HTR-8/SVneo (cell line): ENCODE data around the gene KRTAP1-4.
"Not testable (repeated sequence)": the region's sequence is repeated elsewhere in the genome, so short reads cannot be mapped to it uniquely, and the experiment has no call there.

Source experiments
- DNase-seq: peaks from one replicate; pipeline ENCODE4 v3.0.0; 2011; ENCODE audit warnings: low spot score, mixed read lengths; ENCODE audit not compliant: insufficient read length
- FAIRE-seq: peaks from 2 replicates; lab custom pipeline; 2011; peaks lifted over from hg19 to GRCh38; lab: Jason Lieb, UNC

Gene KRTAP1-4

DNA sequence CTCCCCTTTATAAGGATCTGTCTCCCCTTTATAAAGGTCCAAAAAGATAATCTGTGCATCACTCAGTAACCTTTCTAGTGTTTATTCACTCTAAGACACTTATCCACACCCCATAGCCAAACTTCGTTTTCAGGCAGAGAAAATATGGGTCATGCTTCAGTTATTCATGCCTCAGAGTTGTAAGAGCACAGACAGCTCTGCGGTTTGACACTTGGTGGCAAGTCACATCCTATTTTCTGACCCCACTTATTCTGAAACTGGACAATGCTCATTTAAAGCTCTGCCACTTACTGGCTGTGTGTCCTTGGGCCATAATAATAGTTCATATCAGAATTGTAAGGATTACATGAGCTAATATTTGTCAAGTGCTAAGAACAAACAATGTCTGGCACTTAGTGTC is 19.1 kb upstream of the KRTAP1-4 start:
- peak; percentile 53 for DNase-seq
- peak; percentile 84 for FAIRE-seq

- DNase-seq (peak; percentile 62), FAIRE-seq (peak; percentile 68)
Measured at GRCh38 chr17:41048441-41048840, 18.4 kb upstream of the KRTAP1-4 start.

DNA sequence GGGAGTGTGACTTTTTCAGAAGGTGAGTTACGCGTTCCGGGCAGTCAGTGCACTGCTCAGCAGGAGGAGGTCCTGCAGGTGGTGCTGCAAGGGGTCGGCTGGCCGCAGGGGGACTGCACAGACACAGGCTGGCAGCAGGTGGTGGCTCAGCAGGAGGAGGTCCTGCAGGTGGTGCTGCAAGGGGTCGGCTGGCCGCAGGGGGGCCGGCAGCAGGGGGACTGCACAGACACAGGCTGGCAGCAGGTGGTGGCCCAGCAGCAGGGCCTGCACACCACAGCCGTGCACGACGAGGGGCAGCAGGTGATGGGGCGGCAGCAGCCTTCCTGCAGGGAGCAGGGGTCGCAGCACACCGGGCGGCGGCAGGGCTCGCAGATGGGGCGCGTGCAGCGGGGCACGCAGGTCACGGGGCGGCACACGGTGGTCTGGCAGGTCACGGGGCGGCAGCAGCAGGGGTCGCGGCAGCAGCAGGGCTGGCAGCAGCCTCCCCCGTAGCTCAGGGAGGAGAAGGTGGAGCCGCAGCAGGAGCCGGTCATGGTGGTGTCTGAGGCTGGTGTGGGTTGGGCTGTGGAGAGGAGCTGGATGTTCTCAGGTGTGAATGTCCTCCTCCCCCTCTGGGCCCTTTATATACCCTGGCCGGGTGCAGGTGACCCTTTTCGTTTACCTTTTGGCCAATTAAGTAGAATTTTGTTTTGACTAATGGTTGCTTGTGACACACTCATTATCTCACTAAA is 16.9 kb upstream of the KRTAP1-4 start, which contains the start of gene KRTAP2-1:
Gene KRTAP2-1 (minus strand): TSS at position 582 of the 731 bp plus-strand sequence. CDS start 49 bp downstream, at position 533.
- DNase-seq, FAIRE-seq: not testable (repeated sequence)

DNA sequence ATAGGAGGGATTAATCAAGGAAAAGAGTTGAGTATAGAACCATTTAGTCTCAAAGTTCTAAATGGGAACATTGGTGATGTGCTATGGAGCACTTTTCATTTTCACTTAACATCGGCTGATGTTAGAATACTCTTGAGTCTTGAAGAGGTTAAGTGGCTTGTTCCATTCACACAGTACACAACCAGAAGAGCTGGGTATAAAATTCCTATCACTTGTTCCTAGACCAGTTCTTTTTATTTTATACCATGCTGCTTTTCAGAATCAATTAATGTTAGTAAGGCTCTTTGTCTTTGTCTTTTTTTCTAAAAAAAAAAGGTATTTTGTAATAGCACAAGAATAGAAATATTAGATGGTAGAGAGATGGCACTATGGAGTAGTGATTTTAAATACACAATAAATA is 13.0 kb upstream of the KRTAP1-4 start:
- no peak for FAIRE-seq
- DNase-seq = no peak

DNA sequence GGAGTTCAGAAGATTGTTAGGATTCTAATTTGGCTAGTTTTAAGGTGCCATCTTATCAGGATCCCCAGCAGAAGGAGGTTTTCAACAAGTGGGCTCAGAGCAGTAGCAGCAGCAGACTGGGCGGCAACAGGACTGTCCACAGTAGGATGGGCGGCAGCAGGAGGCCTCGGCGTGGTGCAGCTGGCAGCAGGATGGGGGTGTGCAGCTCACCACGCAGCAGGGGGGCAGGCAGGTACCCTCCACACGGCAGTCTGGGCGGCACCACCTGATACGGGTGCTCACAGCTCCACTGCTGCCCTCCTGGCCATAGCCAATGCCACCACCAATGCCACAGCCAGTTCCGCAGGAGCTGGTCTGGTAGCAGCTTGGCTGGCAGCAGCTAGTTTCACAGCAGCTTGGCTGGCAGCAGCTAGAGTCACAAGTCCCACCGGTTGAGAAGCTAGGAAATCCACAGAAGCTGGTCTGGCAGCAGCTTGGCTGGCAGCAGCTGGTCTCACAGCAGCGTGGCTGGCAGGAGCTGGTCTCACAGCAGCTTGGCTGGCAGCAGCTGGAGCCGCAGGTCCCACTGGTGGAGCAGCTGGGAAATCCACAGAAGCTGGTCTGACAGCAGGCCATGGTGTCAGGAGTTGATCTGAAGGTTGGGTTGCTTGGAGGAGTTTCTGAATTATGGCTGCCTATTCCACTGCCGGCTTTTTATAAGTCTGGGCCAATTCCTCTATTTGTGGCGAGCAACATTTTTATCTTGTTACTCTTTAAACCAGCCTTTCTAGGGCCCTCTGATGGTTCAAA is 11.0 kb upstream of the KRTAP1-4 start, which contains the start of gene KRTAP1-1:
Gene KRTAP1-1 (minus strand): TSS at position 668 of the 789 bp plus-strand sequence. CDS start 53 bp downstream, at position 615.
- peak; percentile 96 for FAIRE-seq
- not testable (repeated sequence) for DNase-seq

DNA sequence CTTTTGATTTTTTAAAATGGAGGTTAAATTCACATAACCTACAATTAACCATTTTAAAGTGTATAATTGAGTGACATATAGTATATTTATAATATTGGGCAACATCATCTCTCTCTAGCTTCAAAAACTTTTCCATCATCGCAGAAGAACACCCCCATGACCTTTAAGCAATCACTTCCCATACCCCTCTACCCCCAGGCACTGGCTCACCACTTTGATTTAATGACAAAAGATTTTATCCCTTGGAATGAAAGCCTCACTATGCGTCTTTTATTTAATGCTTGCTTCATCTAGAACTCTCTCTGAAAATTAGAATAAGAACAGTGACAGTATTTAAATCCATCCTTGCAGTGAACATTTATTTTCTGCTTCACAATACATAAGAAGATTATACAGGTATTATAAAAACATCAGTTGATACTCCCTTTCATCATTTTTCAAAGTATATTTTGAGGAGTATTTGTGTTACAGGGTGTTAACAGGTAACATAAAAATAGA is 7.9 kb upstream of the KRTAP1-4 start:
- no peak for DNase-seq
- FAIRE-seq = no peak

- peak; percentile 91 for FAIRE-seq
- DNase-seq = not testable (repeated sequence)
Measured at GRCh38 chr17:41034346-41034935, 4.4 kb upstream of the KRTAP1-4 start, which contains the start of gene KRTAP1-3. KRTAP1-3 (minus strand) TSS chr17:41034874; CDS start chr17:41034821, 53 bp downstream.

DNA sequence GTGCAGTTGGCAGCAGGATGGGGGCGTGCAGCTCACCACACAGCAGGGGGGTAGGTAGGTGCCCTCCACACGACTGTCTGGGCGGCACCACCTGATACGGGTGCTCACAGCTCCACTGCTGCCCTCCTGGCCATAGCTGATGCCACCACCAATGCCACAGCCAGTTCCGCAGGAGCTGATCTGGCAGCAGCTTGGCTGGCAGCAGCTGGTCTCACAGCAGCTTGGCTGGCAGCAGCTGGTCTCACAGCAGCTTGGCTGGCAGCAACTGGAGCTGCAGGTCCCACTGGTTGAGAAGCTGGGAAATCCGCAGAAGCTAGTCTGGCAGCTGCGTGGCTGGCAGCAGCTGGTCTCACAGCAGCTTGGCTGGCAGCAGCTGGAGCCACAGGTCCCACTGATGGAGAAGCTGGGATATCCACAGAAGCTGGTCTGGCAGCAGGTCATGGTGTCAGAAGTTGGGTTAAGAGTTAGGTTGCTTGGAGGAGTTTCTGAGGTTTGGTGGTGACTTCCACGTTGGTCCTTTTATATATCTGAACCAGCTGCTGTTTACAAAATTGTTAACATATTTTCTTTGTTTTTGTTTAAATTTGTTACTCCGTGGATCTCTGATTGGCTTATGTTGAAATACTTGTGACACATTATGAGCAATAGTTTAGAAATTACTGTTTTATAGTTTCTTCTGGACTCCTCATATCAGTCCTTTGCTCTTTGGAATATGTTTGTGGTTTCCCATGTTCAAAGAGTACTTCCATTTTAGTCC is 3.1 kb downstream of the KRTAP1-4 start, which contains the start of gene KRTAP1-5:
Gene KRTAP1-5 (minus strand): TSS at position 494 of the 757 bp plus-strand sequence. CDS start 53 bp downstream, at position 441.
- DNase-seq (no peak), FAIRE-seq (peak; percentile 62)

DNA sequence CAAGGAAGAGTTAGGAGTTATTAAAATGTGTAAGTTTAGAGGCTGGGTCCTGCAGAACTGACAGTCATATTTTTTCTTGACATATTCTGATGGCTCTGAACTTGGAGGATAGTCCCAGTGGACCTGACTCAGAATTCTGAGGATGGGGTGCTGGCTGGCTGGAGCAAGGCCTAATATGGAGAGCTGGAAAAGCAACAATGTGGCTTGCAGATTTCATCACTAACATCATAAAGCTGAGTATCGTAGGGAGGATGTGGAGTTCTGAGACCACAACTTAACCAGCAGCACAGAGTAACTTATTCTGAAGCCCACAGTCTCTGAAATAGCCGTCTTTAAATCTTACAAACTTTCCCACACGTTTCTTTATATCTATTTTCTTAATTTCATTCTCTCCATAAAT is 5.3 kb downstream of the KRTAP1-4 start:
- FAIRE-seq (no peak), DNase-seq (no peak)

GRCh38 chr17:41020336-41020735 is 9.7 kb downstream of the KRTAP1-4 start:
- FAIRE-seq = peak; percentile 67
- DNase-seq = no peak

DNA sequence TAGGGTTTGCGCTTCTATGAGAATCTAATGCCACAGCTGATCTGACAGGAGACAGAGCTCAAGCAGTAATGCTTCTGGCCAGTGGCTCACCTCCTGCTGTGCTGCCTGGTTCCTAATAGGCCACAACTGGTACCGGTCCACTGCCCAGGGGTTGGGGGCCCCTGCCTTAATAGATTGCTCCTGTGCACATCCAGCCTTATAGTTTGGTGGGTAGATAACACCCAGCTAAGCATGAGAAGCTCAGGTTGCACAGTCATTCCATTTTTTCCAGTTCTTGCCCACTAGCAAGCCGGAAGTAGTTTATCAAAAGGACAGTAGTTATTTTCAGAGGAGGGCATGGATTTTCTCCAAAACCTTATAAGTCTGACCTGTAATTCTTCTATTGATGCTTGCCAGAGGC is 10.6 kb downstream of the KRTAP1-4 start:
- no peak for FAIRE-seq
- no peak for DNase-seq

GRCh38 chr17:41018541-41018940 is 11.5 kb downstream of the KRTAP1-4 start:
- DNase-seq (no peak), FAIRE-seq (no peak)

DNA sequence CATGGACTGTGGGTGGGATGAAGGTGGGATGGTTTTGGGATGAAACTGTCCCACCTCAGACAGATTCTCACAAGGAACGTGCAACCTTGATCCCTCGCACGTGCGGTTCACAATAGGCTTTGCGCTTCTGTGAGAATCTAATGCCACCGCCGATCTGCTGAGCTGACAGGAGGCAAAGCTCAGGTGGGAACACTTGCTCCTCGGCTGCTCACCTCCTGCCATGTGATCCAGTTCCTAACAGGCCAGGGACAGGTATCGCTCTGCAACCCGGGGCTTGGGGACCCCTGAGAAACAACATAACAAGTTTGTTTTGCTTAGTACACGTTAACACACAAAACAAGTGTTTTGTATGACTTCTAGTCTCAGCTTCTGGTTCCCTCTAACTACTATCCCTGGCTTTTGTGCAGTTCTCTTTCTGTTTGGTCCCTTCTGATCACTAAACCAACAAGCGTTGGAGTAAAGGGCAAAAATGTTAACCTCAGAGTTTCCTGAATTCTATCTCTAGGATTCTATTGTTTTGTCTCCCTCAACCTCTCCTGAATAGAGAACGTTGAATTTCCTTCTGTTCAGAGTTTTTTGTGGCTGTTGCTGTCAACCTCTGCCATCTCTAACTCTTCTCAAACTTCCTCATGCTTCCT is 13.3 kb downstream of the KRTAP1-4 start:
- peak; percentile 58 for FAIRE-seq
- no peak for DNase-seq

DNA sequence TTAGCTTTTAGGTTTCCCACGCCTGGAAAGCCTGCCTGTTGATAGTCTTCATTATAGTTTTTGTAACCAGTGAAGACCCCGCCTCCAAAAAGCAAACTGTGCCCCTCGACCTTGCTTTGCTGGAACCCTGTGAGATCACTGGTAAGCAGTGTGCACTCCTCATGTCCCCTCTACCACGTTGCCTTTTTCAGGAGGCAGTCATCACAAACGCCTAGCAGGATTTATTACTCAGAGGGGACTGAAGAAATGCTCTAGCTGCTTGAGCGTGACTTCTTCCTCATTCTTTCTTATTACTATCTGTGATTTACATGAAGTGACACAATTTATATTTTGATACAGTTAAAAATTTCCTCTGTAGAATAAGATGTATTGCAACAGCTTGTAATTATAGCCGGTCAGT is 14.5 kb downstream of the KRTAP1-4 start:
- FAIRE-seq = peak; percentile 16
- no peak for DNase-seq

DNA sequence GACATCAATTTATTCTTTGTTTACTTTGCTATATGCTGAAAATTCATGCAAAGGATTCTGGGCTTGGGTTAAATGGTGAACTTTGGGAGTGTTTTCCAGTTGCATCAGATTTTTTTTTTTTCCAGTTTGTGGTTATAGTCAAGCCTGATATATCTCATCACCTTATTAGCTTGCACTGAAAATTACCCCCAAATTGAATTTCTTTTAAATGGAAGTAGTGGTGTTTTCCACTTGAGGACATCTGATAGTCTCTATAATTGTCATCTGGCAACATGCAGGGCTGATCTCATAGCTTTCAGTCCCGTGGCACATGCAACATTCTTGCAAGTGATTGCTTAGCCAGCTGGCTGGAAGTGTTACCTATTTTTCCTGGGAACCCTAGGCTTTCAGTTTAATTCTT is 16.4 kb downstream of the KRTAP1-4 start:
- FAIRE-seq (peak; percentile 9), DNase-seq (no peak)

GRCh38 chr17:41013181-41013580 is 16.8 kb downstream of the KRTAP1-4 start:
- FAIRE-seq (peak; percentile 93), DNase-seq (no peak)

- FAIRE-seq (no peak), DNase-seq (no peak)
Measured at GRCh38 chr17:41012326-41013120, 17.5 kb downstream of the KRTAP1-4 start.

DNA sequence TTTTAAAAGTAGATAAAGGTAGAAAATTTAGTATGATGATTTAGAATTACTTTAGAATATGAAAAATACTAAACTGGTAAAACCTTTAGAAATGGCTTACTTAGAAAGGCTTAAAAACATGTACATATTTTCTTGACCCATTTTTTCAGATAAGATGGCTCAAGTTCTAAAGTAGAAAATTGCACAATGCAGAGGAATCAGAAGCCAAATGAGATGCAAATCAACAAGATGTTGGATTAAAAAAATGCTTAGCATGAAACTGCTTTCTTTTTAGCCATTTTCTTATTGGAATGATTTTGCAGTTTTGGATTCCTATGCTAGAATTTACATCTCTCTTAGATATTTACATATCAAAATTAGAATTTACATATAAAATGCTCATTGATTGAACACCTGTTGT is 19.6 kb downstream of the KRTAP1-4 start:
- DNase-seq (no peak), FAIRE-seq (no peak)
